HG03558 (cell line): ENCODE measurements around the gene SPDYE16.
A peak's percentile ranks its signal among the peaks of the same experiment; 100 is the strongest.
"Not testable (repeated sequence)": the region's sequence is repeated elsewhere in the genome, so short reads cannot be mapped to it uniquely, and the experiment has no call there.

Experiments
- ATAC-seq: cut with Tn5 transposase; IDR thresholded peaks from one replicate; pipeline ENCODE4 v1.9.1; 2021; ENCODE audit warnings: moderate number of reproducible peaks; ENCODE audit not compliant: unreplicated experiment; ENCODE audit errors: extremely low read depth

SPDYE16 gene

GRCh38 chr7:76505168-76506080 is 37.7 kb downstream of the SPDYE16 start:
- ATAC-seq: no peak

GRCh38 chr7:76504351-76505167 is 38.5 kb downstream of the SPDYE16 start:
- not testable (repeated sequence) for ATAC-seq

- ATAC-seq: not testable (repeated sequence)
These were observed 39.9 kb downstream of the SPDYE16 start for GRCh38 chr7:76503244-76503643.

- not testable (repeated sequence) for ATAC-seq
These were observed 40.3 kb downstream of the SPDYE16 start for GRCh38 chr7:76502836-76503235.

- not testable (repeated sequence) for ATAC-seq
These were observed 40.9 kb downstream of the SPDYE16 start for GRCh38 chr7:76502224-76502623.

- not testable (repeated sequence) for ATAC-seq
These were observed 43.2 kb downstream of the SPDYE16 start for GRCh38 chr7:76499924-76500241.

- not testable (repeated sequence) for ATAC-seq
These were observed 43.7 kb downstream of the SPDYE16 start for GRCh38 chr7:76499201-76499923.

- not testable (repeated sequence) for ATAC-seq
These were observed 44.4 kb downstream of the SPDYE16 start for GRCh38 chr7:76498583-76499200.

- ATAC-seq: not testable (repeated sequence)
These were observed 45.0 kb downstream of the SPDYE16 start for GRCh38 chr7:76497918-76498582.

GRCh38 chr7:76495717-76496116 is 47.4 kb downstream of the SPDYE16 start:
- not testable (repeated sequence) for ATAC-seq

GRCh38 chr7:76492139-76492538 is 51.0 kb downstream of the SPDYE16 start:
- not testable (repeated sequence) for ATAC-seq

- ATAC-seq: not testable (repeated sequence)
These were observed 55.1 kb downstream of the SPDYE16 start for GRCh38 chr7:76487969-76488368.

GRCh38 chr7:76486618-76487017 is 56.5 kb downstream of the SPDYE16 start:
- peak; percentile 92 for ATAC-seq

- ATAC-seq: not testable (repeated sequence)
These were observed 57.1 kb downstream of the SPDYE16 start for GRCh38 chr7:76485822-76486610.

- not testable (repeated sequence) for ATAC-seq
These were observed 58.6 kb downstream of the SPDYE16 start for GRCh38 chr7:76484456-76484855.

GRCh38 chr7:76483081-76483480 is 60.0 kb downstream of the SPDYE16 start:
- ATAC-seq: not testable (repeated sequence)

GRCh38 chr7:76482660-76483059 is 60.4 kb downstream of the SPDYE16 start:
- not testable (repeated sequence) for ATAC-seq
